Limb (tissue), 2 donors: Measurements from ENCODE around the gene BLTP2.
A peak's percentile ranks its signal among the peaks of the same experiment; 100 is the strongest.
"Not testable (repeated sequence)": the region's sequence is repeated elsewhere in the genome, so short reads cannot be mapped to it uniquely, and the experiment has no call there.

Experiments used
- DNase-seq, 2 donors: peaks; one replicate each; pipeline ENCODE4 v3.0.0-alpha.2; 2016; ENCODE audit errors: extremely low spot score in 2 of 2

Gene BLTP2

DNA sequence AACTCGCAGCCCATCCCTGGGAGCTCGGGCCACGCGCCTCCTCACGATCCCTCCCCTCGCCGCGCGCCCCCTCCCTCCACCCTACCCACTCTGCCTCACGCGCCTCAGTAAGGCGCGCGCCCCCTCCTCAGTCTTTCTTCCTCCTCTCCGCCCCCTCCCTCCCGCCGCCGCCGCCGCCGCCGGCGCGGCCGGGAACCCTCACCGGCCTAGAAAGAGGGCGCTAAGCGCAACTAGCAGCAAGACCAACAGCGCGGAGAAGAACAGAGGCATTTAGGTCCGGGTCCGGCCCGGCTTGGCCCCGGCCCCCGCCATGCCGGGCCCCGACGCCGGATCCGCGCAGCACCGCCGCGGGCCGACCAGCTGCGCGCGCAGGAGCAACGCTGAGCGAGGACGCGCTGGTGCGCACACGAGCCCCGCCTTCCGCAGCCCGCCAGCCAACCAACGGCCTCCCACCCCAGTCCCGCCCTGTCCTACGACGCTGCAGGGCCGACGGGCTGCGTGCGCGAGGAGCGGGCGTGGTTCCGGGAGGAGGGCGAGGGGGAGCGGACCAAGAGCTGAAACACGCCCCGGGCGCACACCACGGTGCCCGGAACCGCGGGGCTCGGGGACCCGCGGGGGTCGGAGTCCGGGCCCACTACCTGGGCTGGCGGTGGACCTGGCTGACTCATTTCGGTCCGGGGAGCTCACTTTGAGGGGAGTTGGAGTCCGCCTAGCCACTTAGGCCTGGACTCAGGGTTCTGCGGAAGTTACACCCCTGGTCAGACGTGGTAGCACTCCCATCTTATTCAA lies at the start of gene BLTP2:
Gene BLTP2 (minus strand): TSS at position 372 of the 789 bp plus-strand sequence. CDS start 102 bp downstream, at position 270.
- DNase-seq, result peak; percentile 97 to 98

DNA sequence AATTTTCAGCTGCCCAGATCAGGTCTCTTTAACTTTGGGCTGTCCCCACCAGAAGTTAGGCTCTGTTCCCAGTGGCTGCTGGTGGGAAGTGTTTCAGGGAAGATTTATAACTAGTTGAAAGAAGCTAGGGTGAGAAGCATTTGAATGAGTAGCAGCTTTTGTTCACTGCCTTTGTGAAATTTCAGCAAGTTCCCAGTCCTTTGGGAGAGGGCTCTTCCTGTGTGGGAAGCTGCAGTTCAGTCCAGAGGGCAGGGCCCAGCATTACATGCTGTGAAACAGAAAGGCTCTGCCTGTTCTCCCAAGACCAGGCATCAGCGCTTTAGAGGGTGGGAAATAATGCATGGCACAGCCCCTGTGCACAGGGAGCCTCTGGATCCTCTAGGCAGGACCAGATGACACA lies 48.9 kb upstream of the BLTP2 start:
- no peak for DNase-seq

DNA sequence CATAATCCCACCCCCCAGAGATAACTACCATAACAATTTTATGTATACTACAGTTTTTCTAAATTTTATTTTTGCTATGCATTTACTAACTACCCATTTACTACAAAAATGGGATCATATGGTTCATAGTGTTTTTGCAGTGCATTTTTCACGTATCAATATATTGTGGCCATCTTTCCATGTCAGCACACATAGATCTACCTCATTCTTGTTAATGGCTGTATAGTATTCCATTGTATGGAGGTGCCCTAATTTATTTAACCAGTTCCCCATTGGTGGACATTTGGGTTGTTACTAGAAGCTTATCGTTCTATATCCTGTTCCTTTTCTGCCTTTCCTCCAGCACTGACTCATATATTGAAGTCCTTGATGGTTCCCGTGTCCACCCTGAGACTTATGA lies 44.1 kb upstream of the BLTP2 start:
- DNase-seq, result no peak

DNA sequence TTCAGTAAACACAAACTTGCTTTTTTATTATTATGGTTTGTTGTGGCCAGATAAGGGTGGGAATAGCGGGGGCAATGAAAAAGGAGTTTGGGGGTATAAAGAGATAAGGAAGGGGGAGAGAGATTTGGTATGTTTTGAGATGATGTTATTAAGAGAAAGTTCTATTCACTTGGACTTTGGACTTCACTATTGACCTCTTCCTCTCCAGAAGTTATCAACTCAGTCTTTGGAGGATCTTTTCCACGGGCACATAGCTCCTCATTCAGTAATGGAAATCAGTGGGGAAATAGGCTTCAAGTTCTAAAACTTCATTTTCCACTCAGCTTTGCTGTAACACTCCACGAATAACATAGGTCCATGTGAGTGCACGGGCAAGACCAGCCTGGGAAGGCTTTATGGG lies 43.5 kb upstream of the BLTP2 start:
- DNase-seq, result no peak

DNA sequence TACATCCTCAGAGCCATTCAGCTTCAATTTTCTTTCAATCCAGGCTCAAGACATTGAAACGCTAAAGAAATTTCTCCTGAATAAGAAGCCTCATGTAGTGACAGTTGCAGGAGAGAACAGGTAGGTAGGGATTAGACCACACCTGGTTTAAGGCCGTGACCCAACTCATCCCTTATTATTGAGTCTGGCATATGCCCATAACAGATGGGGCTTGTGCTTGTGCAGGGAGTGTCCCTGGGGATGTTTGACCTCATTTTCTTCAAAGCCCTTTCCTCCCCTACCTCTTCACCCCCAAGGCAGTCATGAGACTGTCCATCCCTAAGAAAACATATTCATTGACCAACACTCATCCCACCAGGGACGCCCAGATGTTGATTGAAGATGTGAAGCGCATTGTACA lies 41.3 kb upstream of the BLTP2 start:
- DNase-seq, result no peak

DNA sequence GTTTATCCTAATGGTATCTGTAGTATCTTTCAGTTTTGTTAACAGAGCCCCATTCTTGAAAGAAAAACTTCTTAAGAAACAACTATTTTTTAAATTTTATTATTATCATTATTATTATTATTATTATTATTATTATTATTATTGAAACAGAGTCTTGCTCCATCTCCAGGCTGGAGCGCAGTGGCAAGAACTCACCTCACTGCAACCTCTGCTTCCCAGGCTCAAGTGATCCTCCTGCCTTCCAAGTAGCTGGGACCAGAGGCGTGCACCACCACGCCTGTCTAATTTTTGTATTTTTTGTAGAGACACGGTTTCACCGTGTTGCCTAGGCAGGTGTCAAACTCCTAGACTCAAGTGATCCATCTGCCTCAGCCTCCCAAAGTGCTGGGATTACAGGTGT lies 40.4 kb upstream of the BLTP2 start:
- no peak for DNase-seq

DNA sequence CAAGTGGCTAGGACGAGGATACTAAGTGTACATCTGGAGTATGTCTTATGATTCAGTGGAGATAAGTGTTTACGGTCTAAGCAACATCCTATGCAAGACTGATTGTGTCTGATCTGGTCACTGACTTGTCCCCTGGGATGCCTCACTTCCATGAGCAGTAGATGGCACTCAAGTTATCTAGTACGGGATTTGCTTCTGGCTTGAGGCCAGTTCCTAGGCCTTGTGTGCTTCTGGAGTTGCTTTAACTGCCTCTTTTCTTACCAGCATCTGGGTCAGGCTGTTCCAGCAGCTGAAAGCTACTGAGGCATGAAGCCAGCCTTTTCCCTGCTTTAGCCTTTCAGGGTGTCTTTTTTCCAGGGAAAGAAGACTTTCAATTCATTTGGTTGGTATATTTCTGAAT lies 40.0 kb upstream of the BLTP2 start:
- peak in 1 of 2 donors; percentile 15 for DNase-seq

DNA sequence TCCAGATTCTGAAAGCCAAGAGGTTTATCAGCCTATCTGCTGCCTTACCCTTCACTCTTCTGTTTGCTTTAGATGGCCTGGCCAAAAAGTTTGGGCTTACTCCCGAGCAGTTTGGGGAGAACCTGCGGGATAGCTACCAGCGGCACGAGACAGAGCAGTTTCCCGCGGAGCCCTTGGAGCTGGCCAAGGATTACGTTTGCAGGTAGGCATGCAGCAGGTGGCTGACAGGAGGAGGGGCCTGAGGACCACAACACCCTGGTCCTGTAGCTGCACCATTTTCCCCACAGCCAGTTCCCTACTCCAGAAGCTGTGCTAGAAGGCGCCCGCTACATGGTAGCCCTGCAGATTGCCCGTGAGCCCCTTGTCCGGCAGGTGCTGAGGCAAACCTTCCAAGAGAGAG lies 37.7 kb upstream of the BLTP2 start:
- no peak for DNase-seq

DNA sequence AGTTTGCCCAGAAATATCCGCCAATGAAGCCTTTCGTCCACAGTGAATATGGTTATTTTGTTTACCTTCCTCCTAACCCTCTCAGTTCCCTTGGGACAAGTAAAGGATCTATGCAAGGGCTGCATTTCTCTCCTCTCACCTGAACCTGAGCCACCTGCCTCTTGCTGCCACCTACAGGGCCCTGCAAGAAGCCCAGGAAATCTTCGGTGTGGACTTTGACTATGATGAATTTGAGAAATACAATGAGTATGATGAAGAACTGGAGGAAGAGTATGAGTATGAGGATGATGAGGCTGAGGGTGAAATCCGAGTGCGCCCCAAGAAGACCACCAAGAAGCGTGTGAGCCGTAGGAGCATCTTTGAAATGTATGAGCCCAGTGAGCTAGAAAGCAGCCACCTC lies 31.0 kb upstream of the BLTP2 start:
- DNase-seq, result no peak

DNA sequence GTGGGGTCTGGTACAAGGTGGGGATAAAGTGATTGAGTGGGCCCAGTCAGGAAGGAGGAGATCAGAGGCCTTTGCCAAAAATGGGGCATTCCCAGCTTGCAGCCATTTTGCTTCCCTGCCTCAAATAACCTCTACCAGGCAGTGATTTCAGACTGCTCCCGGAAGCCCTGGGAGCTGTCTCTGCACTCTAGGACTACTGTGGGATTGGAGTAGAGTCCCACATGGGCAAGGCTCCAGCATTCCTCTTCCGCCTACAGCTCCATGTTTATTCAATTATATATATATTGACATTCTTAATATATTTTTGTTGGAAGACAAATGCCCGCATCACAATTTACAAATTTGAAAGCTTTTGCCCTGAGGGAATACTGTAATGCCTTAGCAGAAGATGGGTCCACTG lies 30.5 kb upstream of the BLTP2 start:
- DNase-seq, result no peak

DNA sequence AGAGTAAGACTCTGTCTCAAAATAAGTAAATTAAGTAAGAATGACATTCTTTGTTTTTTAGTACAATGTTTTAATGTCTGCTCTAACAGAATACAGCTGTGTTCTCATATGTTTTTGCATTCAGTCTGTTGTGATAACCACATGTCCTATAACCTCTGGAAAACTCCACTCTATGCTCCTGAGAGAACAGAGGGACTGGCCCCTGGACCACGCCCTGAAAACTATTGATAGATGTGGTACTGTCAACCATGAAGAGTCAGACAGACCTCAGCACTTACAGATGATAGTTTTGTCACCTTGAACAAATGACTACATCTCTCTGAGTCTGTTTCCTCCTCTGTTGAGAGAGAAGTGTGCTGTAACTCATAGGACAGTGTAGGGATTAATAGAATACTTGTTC lies 25.0 kb upstream of the BLTP2 start:
- DNase-seq, result no peak

DNA sequence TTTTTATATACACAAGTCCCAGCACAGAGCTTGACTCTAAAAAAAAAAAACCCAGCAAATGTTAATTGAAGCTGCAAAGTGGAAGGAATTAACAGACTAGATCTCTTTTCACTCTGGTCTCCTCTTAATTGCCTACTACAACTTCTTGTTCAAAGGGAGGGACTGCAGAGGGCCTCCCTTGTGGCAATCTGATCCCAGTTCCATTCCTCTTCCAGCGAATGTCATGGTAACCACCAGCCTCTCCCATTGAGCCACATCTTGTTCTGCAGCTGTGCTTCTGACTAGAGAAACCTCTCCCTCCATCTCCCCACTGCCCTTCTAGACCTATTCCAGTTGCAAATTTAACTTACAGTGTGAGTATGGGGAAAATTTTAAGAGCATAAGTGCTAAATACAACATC lies 22.9 kb upstream of the BLTP2 start:
- no peak for DNase-seq

DNA sequence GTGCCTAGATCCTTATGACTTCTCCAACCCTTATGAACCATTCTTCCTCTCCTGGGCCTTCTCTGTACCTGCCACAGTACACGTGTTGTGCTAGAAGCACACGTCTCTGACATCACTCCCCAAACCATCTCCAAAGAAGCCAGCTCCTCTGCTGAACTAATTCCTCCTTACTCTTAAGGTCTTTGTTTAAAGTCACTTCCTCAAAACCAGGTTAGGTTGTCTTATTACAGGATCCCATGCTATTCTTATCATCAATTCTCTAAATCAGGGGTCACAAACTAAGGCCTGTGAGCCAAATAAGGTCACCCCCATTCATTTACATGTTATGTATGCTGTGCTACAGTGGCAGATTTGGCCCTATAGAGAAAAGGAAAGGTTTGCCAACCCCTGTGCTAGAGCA lies 21.0 kb upstream of the BLTP2 start:
- DNase-seq, result no peak

DNA sequence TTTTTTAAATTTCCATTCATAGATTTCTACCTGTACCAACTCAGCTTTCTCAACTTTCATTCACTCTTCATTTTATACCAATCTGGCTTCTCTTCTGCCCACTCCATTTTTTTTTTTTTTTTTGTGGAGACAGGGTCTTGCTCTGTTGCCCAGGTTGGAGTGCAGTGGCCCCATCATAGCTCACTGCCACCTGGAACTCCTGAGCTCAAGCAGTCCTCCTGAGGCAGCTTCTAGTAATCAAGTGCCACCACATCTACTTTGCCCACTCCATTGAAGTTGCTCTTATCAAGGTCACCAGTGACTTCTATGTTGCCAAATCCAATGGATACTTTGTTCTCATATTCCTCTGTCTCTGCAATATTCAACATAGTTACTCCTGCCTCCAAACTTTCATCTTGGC lies 18.8 kb upstream of the BLTP2 start:
- no peak for DNase-seq

DNA sequence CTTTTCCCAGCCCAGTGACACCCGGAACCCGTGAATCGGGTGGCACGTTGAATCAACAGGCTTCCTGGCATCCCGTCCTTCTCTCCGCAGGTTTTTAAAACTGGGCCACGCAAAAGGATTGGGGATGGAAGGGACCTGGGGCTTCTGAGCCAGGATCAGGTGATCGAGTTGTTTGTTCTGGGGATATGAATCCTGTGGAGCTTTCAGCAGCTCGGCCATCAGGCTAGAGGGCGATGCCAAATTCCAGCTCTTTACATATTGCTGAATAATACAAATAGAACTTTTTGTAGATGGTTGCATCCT lies 17.5 kb upstream of the BLTP2 start:
- no peak for DNase-seq

DNA sequence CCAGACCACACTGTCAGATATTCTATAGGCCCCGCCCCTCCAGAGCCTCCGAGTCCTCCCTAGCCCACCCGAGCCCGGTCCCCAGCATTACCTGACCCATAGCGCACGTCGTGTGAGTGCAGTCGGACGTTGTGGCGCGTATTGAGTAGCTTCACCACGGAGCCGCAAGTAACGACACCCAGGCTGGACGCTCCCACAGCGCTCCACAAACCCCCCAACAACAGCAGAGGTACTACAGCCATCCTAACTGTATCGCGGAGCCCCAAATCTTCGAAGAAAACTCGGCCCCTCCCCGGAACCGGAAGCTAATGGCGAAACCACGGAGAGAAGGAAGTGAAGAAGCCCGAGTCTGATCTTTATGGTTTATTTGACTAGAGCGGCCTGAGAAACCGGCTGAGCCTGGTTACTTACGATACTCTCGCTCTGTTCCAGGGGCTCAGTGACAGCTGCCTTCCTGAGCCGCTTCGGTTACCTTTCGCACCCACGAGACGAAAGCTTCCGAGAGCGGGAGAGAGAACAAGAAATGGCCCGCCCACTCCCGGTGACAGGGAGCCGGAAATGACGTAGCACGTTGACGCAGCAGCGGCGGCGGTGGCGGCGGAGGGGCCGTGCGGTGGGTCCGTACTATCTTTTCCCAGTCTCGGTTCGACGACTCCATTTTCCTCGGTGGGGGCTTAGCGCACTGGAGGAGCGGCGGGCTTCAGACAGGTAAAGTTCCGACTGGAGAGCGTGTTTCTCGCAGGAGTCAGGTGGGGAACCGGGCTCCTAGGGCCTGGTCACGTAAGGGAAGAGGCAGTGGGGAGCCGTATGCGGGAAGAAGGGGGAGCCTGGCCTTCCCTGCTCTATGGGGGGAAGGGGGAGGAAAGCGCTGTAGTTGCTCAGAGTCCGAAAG lies 16.9 kb upstream of the BLTP2 start, which contains the start of the genes SDF2 and SUPT6H:
Gene SDF2 (minus strand): TSS at position 272 of the 892 bp plus-strand sequence. CDS start 30 bp downstream, at position 242.
Gene SUPT6H (plus strand): TSS at position 571 of the 892 bp plus-strand sequence. CDS start 11,197 bp downstream, outside the sequence.
- DNase-seq, result peak; percentile 95 to 97

DNA sequence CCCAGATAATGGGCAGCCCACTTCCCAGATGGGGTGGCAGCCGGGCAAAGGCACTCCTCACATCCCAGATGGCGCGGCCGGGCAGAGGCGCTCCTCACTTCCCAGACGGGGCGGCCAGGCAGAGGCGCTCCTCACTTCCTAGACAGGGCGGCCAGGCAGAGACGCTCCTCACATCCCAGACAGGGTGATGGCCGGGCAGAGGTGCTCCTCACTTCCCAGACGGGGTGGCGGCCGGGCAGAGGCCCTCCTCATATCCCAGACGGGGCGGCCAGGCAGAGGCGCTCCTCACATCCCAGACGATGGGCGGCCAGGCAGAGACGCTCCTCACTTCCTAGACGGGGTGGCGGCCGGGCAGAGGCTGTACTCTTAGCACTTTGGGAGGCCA lies 14.5 kb upstream of the BLTP2 start:
- DNase-seq, result not testable (repeated sequence)

DNA sequence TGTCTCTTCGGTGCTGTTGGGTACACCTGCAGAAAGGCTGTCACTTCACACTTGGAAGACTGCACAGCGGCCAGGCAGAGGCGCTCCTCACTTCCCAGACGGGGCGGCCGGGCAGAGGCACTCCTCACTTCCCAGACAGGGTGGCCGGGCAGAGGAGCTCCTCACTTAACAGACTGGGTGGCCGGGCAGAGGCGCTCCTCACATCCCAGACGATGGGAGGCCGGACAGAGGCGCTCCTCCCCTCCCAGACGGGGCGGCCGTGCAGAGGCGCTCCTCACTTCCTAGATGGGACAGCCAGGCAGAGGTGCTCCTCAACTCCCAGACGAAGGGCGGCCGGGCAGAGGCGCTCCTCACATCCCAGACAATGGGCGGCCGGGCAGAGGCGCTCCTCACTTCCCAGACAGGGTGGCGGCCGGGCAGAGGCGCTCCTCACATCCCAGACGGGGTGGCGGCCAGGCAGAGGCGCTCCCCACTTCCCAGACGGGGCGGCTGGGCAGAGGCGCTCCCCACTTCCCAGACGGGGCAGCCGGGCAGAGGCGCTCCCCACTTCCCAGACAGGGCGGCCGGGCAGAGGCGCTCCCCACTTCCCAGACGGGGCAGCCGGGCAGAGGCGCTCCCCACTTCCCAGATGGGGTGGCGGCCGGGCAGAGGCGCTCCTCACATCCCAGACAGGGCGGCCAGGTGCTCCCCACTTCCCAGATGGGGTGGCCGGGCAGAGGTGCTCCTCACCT lies 14.0 kb upstream of the BLTP2 start:
- not testable (repeated sequence) for DNase-seq

DNA sequence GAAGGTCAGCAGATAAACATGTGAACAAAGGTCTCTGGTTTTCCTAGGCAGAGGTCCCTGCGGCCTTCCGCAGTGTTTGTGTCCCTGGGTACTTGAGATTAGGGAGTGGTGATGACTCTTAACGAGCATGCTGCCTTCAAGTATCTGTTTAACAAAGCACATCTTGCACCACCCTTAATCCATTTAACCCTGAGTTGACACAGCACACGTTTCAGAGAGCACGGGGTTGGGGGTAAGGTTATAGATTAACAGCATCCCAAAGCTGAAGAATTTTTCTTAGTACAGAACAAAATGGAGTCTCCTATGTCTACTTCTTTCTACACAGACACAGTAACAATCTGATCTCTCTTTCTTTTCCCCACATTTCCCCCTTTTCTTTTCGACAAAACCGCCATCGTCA lies 13.4 kb upstream of the BLTP2 start:
- not testable (repeated sequence) for DNase-seq

DNA sequence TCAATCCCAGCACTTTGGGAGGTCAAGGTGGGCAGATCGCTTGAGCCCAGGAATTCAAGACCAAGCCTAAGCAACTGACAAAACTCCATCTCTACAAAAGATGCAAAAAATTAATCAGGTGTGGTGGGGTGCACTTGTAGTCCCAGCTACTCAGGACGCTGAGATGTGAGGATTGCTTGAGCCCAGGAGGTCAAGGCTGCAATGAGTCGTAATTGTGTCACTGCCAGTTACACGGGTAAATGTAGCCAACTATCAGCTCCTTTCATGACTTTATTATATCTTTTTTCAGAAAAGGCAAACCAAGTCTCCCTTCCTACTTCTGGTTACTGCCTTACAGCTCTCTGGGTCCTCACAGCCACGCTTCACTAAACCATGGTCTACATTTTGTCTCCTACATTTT lies 12.8 kb upstream of the BLTP2 start:
- DNase-seq, result no peak

DNA sequence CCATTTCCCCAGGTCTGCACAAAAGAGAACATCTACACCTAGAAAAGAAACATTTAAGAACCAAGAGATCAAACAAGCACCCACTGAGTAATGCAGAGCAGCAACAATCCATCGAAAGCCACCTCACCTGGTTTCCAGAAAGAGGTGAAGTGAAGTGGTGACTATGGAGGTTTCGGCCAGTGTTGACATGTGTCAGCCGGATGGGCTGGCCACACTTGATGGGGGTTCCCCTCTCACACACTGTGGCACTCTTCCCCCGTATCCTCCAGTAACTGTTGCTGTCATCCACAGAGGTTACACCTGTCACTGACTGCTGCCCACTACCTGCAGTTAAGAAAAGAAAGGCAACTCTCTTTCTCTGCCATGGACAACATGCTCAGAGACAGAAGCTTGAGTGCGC lies 10.2 kb upstream of the BLTP2 start:
- DNase-seq, result no peak

DNA sequence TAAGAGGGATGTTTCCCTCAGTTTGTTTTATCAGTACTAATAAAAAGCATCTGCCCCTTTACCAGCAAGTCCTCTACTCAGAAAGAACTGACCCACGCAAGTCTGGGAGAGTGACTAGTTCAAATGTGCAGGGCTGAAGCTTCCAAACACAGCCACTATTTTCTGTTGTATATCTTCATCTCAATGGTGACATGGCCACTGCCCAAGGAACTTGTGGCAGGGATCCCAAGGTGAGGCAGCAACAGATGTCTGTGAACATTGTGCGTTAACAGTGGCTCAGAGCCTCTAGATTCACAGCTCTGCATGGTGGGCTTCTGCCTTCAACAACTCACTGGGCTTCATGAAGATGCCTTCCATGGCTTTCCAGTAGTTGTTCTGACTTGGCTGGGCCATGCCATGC lies 3.7 kb upstream of the BLTP2 start:
- DNase-seq, result no peak
